GM19467 (cell line): ENCODE data around the gene HP1BP3.

Source experiments
- ATAC-seq: cut with Tn5 transposase; IDR thresholded peaks from one replicate; pipeline ENCODE4 v1.9.1; 2021; ENCODE audit warnings: mild to moderate bottlenecking, moderate library complexity; ENCODE audit not compliant: unreplicated experiment

The HP1BP3 gene

GRCh38 chr1:20712215-20712577 lies 74.9 kb downstream of the HP1BP3 start:
- no peak for ATAC-seq

GRCh38 chr1:20711285-20712214 lies 75.6 kb downstream of the HP1BP3 start:
- no peak for ATAC-seq

- no peak for ATAC-seq
Observed at GRCh38 chr1:20710469-20711284, 76.4 kb downstream of the HP1BP3 start.

GRCh38 chr1:20709868-20710267 lies 77.2 kb downstream of the HP1BP3 start:
- ATAC-seq = no peak

- no peak for ATAC-seq
Observed at GRCh38 chr1:20708891-20709290, 78.2 kb downstream of the HP1BP3 start.

- no peak for ATAC-seq
Observed at GRCh38 chr1:20708057-20708456, 79.0 kb downstream of the HP1BP3 start.

- no peak for ATAC-seq
Observed at GRCh38 chr1:20706841-20707240, 80.3 kb downstream of the HP1BP3 start.

- ATAC-seq = no peak
Observed at GRCh38 chr1:20705203-20705755, 81.8 kb downstream of the HP1BP3 start.

- ATAC-seq = no peak
Observed at GRCh38 chr1:20704390-20705202, 82.5 kb downstream of the HP1BP3 start.

GRCh38 chr1:20703124-20703756 lies 83.9 kb downstream of the HP1BP3 start:
- no peak for ATAC-seq

- ATAC-seq = no peak
Observed at GRCh38 chr1:20702416-20702815, 84.7 kb downstream of the HP1BP3 start.

GRCh38 chr1:20701847-20702246 lies 85.3 kb downstream of the HP1BP3 start:
- ATAC-seq = no peak

- ATAC-seq = no peak
Observed at GRCh38 chr1:20701446-20701845, 85.7 kb downstream of the HP1BP3 start.

GRCh38 chr1:20700636-20701215 lies 86.4 kb downstream of the HP1BP3 start:
- no peak for ATAC-seq

GRCh38 chr1:20699558-20699957 lies 87.5 kb downstream of the HP1BP3 start:
- ATAC-seq = no peak

GRCh38 chr1:20698195-20698910 lies 88.8 kb downstream of the HP1BP3 start:
- ATAC-seq = no peak

GRCh38 chr1:20697563-20697962 lies 89.5 kb downstream of the HP1BP3 start:
- no peak for ATAC-seq

GRCh38 chr1:20696397-20697333 lies 90.4 kb downstream of the HP1BP3 start:
- no peak for ATAC-seq
